GM20431 (cell line): ENCODE data around the gene TMEM106C.

Experiments used
- in situ Hi-C: fragments of 300-500 bp; cut with MseI, MboI; formaldehyde crosslinking; loops from one replicate; pipeline ENCODE4 v1.15.0; 2020; ENCODE audit warnings: low sequenced_read_pairs; ENCODE audit not compliant: unreplicated experiment

TMEM106C gene

DNA sequence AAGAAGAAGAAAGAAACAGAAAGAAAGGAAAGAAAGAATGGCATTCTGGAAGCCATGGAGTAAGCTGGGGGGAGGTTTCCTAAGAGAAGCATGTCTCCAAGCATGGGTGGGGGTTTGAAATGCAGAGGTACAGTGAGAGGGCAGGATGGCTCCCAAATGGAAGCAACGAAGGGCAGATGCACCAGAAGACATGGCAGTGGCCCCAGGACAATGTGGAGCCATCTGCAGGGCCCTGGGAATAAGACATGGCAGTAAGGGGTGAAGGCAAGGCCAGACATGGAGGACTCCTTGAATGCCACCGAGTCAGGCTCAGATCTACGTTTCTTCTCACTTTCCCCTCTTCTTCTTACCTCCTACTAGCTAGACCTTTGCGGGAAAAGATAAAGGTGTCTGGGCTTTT, 45.6 kb downstream of the TMEM106C start:
- in situ Hi-C loops = no loop called here

DNA sequence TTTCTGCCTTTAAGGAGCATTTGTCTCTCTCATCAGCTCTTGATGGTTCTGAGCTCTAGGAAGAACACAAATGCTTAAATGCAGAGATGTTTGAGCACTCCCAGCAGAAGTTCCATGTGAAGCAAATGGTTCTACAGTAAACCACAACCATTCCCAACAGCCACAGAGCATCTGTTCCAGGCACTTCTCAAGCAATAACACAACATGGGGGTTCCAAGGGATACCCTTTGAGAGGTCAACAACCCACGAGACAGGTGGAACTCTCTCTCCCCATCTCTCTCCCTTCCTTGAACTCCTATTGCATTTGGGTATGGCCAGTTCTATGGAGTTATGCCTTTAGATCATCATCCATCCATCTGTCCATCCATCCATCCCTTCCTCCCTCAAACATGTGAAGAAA, 46.1 kb downstream of the TMEM106C start:
- in situ Hi-C loops = no loop called here

DNA sequence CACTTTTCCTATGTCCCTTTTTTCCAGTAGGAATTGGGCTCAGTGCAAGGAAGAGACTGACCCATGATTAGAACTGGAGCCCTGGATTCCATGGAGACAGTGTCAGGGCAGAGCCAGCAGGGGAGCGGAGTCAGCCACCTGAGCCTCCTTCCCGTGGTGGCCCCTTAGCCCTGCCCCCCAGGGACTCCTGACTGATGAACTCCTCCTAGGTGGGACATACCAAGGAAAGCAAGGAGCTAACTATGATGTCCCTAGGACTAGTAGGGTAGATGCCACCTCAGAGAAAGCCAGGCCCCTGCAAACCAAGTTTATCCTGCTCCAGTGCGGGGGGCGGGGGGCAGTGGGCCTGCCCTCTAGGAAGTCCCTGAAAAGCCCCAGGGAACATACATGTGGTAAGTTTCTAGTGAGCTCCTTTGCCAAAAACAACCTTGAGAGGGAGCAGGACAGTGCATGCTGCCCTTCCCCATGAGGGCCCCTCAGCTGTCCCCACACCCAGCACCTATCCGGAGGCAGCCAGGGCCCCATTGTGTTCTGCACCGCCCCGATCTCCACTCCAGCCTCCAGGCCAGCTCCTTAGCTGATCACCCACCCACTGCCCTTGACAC, 47.1 kb downstream of the TMEM106C start:
- in situ Hi-C loops = no loop called here

DNA sequence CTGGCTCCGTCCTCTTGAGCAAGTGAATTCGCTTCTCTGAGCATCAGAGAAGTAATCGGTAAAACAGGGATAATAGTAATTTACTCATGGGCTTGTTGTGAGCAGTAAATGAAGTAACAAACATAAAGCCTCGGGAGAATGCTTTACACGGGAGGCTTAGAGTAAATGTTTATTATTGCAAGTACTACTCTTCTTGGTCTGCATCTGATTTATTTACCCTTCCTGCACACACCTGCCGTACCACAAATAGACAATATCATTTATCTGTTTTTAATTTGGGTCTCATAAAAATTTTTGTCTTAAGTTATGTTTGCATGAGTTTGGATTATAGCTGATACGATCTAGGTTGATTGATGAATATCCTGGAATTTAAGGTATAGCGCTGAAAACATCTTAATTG, 48.7 kb downstream of the TMEM106C start:
- in situ Hi-C loops = no loop called here

DNA sequence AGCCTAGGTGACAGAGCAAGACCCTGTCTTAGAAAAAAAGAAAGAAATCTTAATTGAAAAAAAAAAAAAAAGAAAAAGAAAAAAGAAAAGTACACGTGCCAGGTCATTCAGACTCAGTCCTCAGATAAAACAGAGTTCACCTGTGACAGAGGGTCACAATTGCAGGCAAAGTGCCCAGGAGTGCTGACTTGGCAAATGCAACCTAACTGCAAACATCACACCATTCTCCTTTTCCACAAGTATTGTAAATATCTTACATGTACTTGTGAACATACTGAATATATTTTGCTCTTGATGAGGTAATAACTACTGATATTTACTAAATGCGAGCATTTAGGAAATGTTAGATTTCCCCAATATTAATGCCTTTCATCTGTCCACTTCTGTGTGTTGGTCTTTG, 49.9 kb downstream of the TMEM106C start:
- in situ Hi-C loops = no loop called here

DNA sequence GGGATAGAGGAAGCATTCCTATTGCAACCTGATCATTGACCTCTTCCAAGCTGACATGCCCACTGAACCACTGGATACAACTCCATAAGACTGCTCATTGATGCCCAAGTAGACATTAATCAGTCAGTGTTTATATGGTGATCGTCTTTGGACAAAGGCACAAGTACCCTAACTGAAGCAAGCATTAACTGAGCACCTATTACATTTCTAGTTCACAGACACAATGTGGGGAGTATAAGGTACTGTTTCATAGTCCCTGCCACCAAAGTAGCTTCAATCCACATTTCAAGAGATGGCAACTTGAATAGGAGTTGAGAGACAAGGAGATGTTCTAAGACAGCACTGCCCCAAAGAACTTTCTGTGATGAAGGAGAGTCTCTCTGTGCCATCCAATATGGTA, 51.7 kb downstream of the TMEM106C start:
- in situ Hi-C loops = no loop called here

DNA sequence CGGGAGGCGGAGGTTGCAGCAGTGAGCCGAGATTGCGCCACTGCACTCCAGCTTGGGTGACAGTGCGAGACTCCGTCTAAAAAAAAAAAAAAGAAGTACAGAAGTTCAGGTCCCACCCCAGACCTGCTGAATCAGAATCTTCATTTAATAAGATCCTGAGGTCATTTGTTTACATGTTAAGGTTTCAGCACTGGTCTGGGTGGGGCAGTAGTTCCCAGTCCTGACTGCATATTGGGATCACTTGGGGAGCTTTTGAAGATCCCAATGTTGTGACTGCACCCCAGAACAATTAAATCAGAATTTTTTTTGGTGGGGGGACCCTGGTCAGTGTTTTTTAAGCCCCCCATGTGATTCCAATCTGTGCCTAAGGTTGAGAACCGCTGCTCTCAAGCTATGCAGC, 52.6 kb downstream of the TMEM106C start:
- in situ Hi-C loops = no loop called here

DNA sequence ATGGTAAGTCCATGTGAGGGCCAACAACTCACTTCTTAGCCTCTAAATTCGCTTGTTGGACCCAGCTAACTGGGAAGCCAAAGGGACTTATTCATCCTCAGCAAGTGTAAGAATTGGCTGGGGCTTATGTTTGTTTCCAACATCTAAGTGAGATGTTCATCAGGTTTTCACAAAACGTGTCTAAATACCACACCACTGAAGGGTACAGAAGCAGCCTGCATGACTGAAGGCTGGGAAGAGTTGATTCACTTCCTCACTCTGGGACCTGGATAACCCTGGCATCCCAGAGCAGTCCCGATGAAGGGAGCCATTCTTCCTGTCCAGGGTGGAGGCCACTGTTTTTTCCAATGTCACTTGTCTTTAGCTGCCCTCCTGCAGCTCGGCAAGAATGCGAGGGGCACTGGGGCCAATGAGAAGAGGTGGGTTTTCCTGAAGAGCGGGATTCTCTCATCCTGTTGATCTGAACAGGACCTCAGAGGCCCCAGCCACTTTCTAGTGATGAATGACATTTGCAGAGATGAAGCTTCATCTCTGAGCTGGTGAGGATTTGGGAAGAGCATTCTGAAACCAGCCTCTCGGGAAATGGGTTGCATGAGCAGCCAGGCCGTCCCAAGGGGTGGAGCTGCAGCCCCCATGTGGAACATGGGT, 53.1 kb downstream of the TMEM106C start:
- in situ Hi-C loops = no loop called here

DNA sequence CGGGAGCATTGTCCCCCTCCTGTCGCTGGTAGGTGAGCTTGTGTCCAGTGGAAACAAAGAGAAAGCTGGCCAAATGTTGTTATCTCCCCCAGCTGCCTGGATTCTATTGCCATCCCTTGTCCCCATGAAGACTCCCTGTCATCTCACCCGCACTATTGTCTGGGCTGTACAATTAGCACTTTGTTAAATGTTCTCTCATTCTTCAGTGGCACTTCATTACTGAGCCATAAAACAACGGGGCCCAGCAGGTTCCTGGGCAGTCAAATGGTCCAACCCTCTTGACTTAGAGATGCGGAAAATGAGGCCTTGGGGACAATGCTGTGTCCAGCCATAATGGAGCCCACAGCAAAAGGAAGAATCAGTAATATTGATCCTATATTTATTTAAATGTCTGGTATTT, 54.1 kb downstream of the TMEM106C start:
- in situ Hi-C loops = no loop called here

DNA sequence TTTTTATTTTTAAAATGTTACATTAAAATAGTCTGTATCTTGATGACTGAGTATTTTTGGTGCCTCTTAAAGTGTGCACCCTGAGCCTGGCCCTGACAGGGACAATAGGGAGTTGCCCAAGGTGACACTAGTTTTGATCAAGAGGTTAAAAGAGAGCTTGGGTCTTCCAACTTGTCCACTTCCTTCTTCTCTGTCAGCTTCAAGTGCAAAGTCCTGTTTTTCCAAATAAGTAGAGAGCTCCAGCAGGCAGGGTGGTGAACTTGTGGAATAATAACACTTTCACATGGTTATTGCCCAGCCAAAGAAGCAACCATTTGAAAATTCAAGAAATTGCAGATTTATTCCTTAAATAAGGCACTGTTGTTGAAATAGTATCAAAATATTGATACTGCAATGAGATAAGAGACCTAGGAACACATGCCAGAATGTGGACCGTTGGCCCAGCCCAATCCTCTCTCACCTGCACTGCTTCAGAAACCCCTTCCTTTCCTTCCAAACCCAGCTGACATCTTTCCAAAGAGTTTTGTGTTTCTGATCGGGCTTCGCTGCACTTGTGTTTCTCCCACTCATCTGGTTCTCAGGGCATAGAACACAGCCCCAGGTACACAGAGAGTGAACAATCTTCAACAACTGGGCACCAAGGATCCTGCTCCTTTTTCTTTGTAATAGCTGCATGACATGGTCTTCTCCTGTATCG, 54.7 kb downstream of the TMEM106C start:
- in situ Hi-C loops = no loop called here
